ENCODE measurements around the gene SLC25A43. TPM values are rescaled to one million over a fixed set of nuclear protein-coding genes. Genes with fewer than 3 reads are reported as not detected.

The SLC25A43 gene
- total and polyA plus RNA-seq, 9 of the 15 experiments (the other 6 are each of a cell fraction or from before 2014, with no cell fraction given), result 1.3 to 8.4 (median 4.0) TPM

GRCh38 chrX:119381349-119381944, 17.7 kb upstream of the SLC25A43 start:
- Histone ChIP-seq H3K9me1 (ENCODE audit: control insufficient read depth, insufficient read depth, low read length) (no peaks in the 10 kb centered on the region), H3K4me3 (no peak overlapping the region), H3K4me1 (replicated peaks in 1 of 2; ENCODE audit: control insufficient read depth in 2 of 2, insufficient read depth in 2 of 2, low read length in 2 of 2) (no peaks in the 10 kb centered on the region), H3K79me2 (ENCODE audit: control insufficient read depth, insufficient read depth, low read length) (no peaks in the 10 kb centered on the region), H3K27ac (ENCODE audit: extremely low read depth, low read depth, low read length) (no peak overlapping the region), H4K20me1 (replicated peaks; ENCODE audit: control insufficient read depth, insufficient read depth, low read length) (no peaks in the 10 kb centered on the region; the same call in 1 of the 2 replicates), H3K36me3 (ENCODE audit: control insufficient read depth, insufficient read depth, low read length) (no peaks in the 10 kb centered on the region), H3K27me3 (ENCODE audit: control insufficient read depth in 2 of 2, insufficient read depth in 2 of 2, low read length in 2 of 2) (peaks cover 4 to 19% of the 10 kb centered on the region in 2 experiments), H3K9ac (ENCODE audit: insufficient read depth in 1 of 2, low read depth in 2 of 2, low read length in 2 of 2) (no peak overlapping the region), H3K4me2 (ENCODE audit: insufficient read depth, low read length) (no peak overlapping the region), H3K9me3 (replicated peaks; ENCODE audit: control insufficient read depth, insufficient read depth, low read depth, low read length) (no peaks in the 10 kb centered on the region), H2AFZ (ENCODE audit: low read depth, low read length) (no peak overlapping the region)
- FAIRE-seq, result no peak
- intact Hi-C loops (cut with micrococcal nuclease), result no loop called here
- no peak for DNase-seq (ENCODE audit: extremely low read depth in 1 of 4, low spot score in 3 of 4)
- 0% methylated on average over 1 of the region's 1 CpG for WGBS (ENCODE audit: insufficient coverage, low coverage, missing lambda C conversion rate)
- ChIA-PET POLR2A (no interaction called here), CTCF (ENCODE audit: low intra/inter-chr PET ratio) (no interaction called here)
- ATAC-seq, result no peak
- in situ Hi-C loops (cut with MboI), result no loop called here
- TF ChIP-seq LCOR (CRISPR knock-in tag; IDR thresholded peaks at IDR 0.05) (no peak), YY1 (IDR thresholded peaks at IDR 0.05; ENCODE audit: borderline replicate concordance in 1 of 3, control insufficient read depth in 1 of 3, extremely low read depth in 1 of 3, insufficient read depth in 3 of 3, insufficient read length in 1 of 3, insufficient replicate concordance in 2 of 3, low read depth in 1 of 3, low read length in 2 of 3) (no peak), ZNF282 (CRISPR knock-in tag; IDR thresholded peaks at IDR 0.05) (no peak), HNRNPK (IDR thresholded peaks at IDR 0.05; ENCODE audit: low read depth, low read length, poor library complexity, severe bottlenecking) (no peak), ZBTB33 (CRISPR knock-in tag; IDR thresholded peaks at IDR 0.05) (no peak), RBM22 (IDR thresholded peaks at IDR 0.05; ENCODE audit: low read depth, low read length, poor library complexity, severe bottlenecking) (no peak), RNF2 (IDR thresholded peaks at IDR 0.05) (no peak)
- TF ChIP-seq, protein P1, sequence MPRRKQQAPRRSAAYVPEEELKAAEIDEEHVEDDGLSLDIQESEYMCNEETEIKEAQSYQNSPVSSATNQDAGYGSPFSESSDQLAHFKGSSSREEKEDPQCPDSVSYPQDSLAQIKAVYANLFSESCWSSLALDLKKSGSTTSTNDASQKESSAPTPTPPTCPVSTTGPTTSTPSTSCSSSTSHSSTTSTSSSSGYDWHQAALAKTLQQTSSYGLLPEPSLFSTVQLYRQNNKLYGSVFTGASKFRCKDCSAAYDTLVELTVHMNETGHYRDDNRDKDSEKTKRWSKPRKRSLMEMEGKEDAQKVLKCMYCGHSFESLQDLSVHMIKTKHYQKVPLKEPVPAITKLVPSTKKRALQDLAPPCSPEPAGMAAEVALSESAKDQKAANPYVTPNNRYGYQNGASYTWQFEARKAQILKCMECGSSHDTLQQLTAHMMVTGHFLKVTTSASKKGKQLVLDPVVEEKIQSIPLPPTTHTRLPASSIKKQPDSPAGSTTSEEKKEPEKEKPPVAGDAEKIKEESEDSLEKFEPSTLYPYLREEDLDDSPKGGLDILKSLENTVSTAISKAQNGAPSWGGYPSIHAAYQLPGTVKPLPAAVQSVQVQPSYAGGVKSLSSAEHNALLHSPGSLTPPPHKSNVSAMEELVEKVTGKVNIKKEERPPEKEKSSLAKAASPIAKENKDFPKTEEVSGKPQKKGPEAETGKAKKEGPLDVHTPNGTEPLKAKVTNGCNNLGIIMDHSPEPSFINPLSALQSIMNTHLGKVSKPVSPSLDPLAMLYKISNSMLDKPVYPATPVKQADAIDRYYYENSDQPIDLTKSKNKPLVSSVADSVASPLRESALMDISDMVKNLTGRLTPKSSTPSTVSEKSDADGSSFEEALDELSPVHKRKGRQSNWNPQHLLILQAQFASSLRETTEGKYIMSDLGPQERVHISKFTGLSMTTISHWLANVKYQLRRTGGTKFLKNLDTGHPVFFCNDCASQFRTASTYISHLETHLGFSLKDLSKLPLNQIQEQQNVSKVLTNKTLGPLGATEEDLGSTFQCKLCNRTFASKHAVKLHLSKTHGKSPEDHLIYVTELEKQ (CRISPR knock-in tag; IDR thresholded peaks at IDR 0.05), result no peak
- TF ChIP-seq, protein P2, sequence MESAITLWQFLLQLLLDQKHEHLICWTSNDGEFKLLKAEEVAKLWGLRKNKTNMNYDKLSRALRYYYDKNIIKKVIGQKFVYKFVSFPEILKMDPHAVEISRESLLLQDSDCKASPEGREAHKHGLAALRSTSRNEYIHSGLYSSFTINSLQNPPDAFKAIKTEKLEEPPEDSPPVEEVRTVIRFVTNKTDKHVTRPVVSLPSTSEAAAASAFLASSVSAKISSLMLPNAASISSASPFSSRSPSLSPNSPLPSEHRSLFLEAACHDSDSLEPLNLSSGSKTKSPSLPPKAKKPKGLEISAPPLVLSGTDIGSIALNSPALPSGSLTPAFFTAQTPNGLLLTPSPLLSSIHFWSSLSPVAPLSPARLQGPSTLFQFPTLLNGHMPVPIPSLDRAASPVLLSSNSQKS (CRISPR knock-in tag; IDR thresholded peaks at IDR 0.05), result no peak
- no TSS peak for BruUV-seq (replicated peaks)
